Vagina (tissue), 2 donors: ENCODE data around the gene PLEKHG3.

Source experiments
- CTCF ChIP-seq, 3 experiments: fragments of 450-650 bp in 2 of 3; fragments of 200-600 bp in 1 of 3; sonication (generic) in 1 of 3; IDR thresholded peaks; one replicate each; pipeline ENCODE4 v1.5.1; 2017 to 2019; ENCODE audit warnings: antibody characterized with exemption in 3 of 3, mild to moderate bottlenecking in 2 of 3, moderate library complexity in 2 of 3
- POLR2A ChIP-seq, 2 donors: fragments of 450-650 bp; IDR thresholded peaks; one replicate each; pipeline ENCODE4 v1.6.1; 2017; ENCODE audit warnings: antibody characterized with exemption in 2 of 2, mild to moderate bottlenecking in 2 of 2, moderate library complexity in 2 of 2
- POLR2AphosphoS5 ChIP-seq, 2 donors: sonication (generic); formaldehyde crosslinking; IDR thresholded peaks; one replicate each; pipeline ENCODE4 v1.9.0; 2017; ENCODE audit warnings: antibody characterized with exemption in 2 of 2, mild to moderate bottlenecking in 2 of 2, low read depth in 1 of 2; ENCODE audit not compliant: insufficient read depth in 1 of 2

DNA sequence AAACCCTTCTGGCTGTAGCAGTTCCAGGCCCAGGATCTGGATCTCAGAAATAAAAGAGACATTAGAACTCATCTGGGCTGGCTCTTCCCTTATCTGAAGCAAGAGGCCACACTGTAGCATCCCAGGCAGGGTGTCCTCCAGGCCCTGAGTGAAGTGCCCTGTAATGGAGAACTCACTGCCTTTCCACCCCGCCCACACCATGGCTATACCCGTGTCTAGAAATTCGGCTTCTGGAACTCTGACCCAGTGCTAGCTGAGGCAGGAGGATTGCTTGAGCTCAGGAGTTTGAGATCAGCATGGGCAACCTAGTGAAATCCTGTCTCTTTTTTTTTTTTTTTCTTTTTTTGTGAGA lies 23.5 kb upstream of the PLEKHG3 start:
- TF ChIP-seq CTCF (IDR thresholded peaks at IDR 0.05) (no peak), POLR2AphosphoS5 (IDR thresholded peaks at IDR 0.05; ENCODE audit: insufficient read depth in 1 of 2, low read depth in 1 of 2) (no peak), POLR2A (IDR thresholded peaks at IDR 0.05) (no peak)
